GM21576 (cell line): ENCODE measurements around the gene AAMP.
"Not testable (repeated sequence)": the region's sequence is repeated elsewhere in the genome, so short reads cannot be mapped to it uniquely, and the experiment has no call there.

ENCODE experiments used
- ATAC-seq: cut with Tn5 transposase; IDR thresholded peaks from one replicate; pipeline ENCODE4 v1.9.1; 2021; ENCODE audit warnings: mild to moderate bottlenecking, moderate library complexity; ENCODE audit not compliant: unreplicated experiment

Gene AAMP

GRCh38 chr2:218269900-218270720, at the start of gene AAMP, which contains the start of gene PNKD:
Gene AAMP (minus strand): TSS chr2:218270137. CDS start chr2:218270086, 51 bp downstream.
Gene PNKD (plus strand): TSS chr2:218270519. CDS start chr2:218270536, 17 bp downstream.
- ATAC-seq: peak; percentile 89

- ATAC-seq: no peak
Measured at GRCh38 chr2:218318241-218318640, 48.3 kb upstream of the AAMP start.

GRCh38 chr2:218317835-218318234, 47.9 kb upstream of the AAMP start:
- ATAC-seq: no peak

GRCh38 chr2:218317303-218317630, 47.3 kb upstream of the AAMP start:
- ATAC-seq: no peak

- no peak for ATAC-seq
Measured at GRCh38 chr2:218315397-218315796, 45.5 kb upstream of the AAMP start.

GRCh38 chr2:218314764-218315163, 44.8 kb upstream of the AAMP start:
- not testable (repeated sequence) for ATAC-seq

GRCh38 chr2:218313356-218313755, 43.4 kb upstream of the AAMP start:
- ATAC-seq: no peak

- ATAC-seq: no peak
Measured at GRCh38 chr2:218312267-218312756, 42.4 kb upstream of the AAMP start.

- not testable (repeated sequence) for ATAC-seq
Measured at GRCh38 chr2:218311541-218312266, 41.8 kb upstream of the AAMP start.

GRCh38 chr2:218310853-218311540, 41.1 kb upstream of the AAMP start:
- ATAC-seq: no peak

- ATAC-seq: no peak
Measured at GRCh38 chr2:218307415-218308090, 37.6 kb upstream of the AAMP start.

GRCh38 chr2:218306184-218306920, 36.4 kb upstream of the AAMP start:
- ATAC-seq: no peak

GRCh38 chr2:218305383-218305782, 35.4 kb upstream of the AAMP start:
- no peak for ATAC-seq

- peak; percentile 85 for ATAC-seq
Measured at GRCh38 chr2:218301176-218301819, 31.4 kb upstream of the AAMP start.

GRCh38 chr2:218300141-218300540, 30.2 kb upstream of the AAMP start:
- no peak for ATAC-seq

GRCh38 chr2:218298314-218298875, 28.5 kb upstream of the AAMP start:
- ATAC-seq: no peak

GRCh38 chr2:218296847-218297246, 26.9 kb upstream of the AAMP start:
- ATAC-seq: no peak

- ATAC-seq: no peak
Measured at GRCh38 chr2:218296200-218296599, 26.3 kb upstream of the AAMP start.

- no peak for ATAC-seq
Measured at GRCh38 chr2:218295029-218295428, 25.1 kb upstream of the AAMP start.
